Neural cell (in vitro differentiated cells): Measurements from ENCODE around the gene FBLN2.

Experiments
- EZH2 ChIP-seq: fragments of 200-600, 300-800 bp; shearing (Covaris generic), sonication (generic); IDR thresholded peaks from 2 replicates; pipeline ENCODE4 v1.6.1; 2014; ENCODE audit warnings: antibody characterized with exemption, low read length, borderline replicate concordance, mild to moderate bottlenecking; ENCODE audit not compliant: insufficient read depth, poor library complexity, severe bottlenecking
- TF ChIP-seq, protein P1 (sequence below): fragments of 450-650 bp; IDR thresholded peaks from 2 replicates; pipeline ENCODE4 v1.5.1; 2014; ENCODE audit warnings: antibody characterized with exemption, mild to moderate bottlenecking, moderate library complexity; ENCODE audit not compliant: poor library complexity, severe bottlenecking

GRCh38 chr3:13684350-13684749 lies 135.4 kb downstream of the FBLN2 start:
- TF ChIP-seq, protein P1, sequence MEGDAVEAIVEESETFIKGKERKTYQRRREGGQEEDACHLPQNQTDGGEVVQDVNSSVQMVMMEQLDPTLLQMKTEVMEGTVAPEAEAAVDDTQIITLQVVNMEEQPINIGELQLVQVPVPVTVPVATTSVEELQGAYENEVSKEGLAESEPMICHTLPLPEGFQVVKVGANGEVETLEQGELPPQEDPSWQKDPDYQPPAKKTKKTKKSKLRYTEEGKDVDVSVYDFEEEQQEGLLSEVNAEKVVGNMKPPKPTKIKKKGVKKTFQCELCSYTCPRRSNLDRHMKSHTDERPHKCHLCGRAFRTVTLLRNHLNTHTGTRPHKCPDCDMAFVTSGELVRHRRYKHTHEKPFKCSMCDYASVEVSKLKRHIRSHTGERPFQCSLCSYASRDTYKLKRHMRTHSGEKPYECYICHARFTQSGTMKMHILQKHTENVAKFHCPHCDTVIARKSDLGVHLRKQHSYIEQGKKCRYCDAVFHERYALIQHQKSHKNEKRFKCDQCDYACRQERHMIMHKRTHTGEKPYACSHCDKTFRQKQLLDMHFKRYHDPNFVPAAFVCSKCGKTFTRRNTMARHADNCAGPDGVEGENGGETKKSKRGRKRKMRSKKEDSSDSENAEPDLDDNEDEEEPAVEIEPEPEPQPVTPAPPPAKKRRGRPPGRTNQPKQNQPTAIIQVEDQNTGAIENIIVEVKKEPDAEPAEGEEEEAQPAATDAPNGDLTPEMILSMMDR: no peak
- TF ChIP-seq EZH2: no peak
